HG02763 (cell line): ENCODE data around the gene ARHGEF28.

ENCODE experiments used
- ATAC-seq: cut with Tn5 transposase; IDR thresholded peaks from one replicate; pipeline ENCODE4 v1.9.1; 2021; ENCODE audit warnings: mild to moderate bottlenecking, moderate library complexity; ENCODE audit not compliant: unreplicated experiment

The ARHGEF28 gene

DNA sequence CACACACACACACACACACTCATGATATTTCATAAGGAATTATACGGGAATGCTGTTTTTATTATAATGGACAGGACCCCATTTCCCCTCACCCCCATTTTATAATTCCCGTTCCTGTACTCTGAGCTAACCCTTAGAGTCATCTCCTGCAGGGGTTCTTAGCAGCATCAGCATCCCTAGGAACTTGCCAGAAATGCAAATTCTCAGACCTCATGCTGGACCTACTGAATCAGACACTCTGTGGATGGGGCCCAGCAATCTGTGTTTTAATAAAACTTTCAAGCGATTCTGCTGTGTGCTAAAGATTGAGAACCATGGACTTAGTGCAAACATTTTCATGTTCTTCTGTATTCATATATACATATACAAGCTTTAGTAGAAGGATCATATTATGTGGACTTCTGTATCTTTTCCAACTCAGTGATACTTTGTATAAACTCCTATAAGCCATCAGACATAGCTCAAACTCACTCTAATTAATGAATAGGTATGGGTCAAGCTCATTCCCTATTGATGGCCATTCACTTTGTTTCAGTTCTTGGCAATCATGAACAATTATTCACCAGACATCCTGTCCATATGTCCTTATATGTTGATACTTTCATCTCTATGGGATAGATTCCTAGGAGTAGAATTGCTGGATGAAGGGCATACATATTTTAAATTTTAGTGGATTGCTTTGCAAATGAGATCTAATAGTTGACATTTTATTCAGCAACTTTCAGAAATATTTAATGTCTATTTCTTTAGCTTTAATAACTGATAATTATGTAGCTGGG is 65.5 kb downstream of the ARHGEF28 start:
- ATAC-seq: no peak

DNA sequence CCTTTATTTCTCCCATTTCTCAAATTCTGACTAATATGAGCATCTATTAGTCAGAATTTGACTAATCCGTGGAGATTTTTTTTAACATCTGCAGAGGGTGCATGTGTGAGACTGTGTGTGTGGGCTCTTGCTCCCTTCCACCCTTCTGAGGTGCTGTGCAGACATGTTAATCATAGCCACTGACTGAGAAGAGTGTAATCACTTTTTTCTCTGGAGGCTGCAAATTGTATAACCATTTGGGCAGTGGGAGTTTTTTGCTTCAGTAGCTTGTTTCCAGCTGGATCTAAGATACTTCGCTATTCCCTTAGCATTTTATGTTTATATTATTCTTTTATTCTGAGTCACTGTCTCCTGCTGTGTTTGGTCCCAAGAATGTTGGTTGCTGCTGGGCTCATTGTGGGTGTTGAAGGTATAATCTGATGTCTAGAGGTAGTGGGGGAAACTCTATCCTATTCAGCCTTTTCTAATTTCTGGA is 66.2 kb downstream of the ARHGEF28 start:
- ATAC-seq: no peak

DNA sequence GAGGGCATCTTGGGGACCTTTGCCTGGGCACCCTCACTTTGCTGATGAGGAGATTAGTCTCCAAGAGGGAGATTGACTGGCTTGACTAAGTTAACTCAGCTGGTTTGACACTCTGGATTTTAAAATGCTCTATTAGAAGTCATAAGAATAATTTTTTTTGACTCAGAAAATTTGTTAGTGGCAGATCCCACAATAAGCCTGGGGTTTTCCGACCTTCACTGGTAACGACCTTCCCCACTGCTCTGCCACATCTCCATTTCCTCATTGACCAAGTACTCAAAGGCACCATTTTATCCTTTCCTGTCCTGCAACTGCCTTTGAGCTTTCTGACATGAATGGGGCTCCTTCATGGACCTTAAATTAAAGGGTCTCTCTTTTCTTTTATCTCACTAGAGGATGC is 67.0 kb downstream of the ARHGEF28 start:
- no peak for ATAC-seq

DNA sequence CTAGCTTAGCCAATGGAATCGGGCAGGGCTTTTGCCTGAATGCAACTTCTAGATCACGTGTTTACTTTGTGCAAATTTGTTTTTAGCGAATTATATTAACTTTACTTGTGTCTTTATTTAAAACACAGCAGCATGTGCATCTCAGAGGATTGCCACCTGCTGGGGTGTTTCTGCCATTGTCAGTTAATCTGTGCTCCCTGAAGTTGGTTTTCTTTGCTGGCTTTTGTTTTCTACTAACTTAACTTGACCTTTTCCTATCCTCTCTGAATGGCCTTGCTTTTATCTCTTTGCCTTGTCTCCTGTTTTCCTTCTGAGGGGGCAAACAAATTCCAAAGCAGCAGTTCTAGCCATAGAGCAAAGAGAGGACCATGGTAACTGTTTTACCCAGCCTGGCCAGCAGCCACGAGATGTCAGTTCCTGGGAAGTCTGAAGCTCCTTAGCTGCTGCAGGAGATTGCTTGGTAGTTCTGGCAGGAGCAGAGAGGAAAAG is 67.6 kb downstream of the ARHGEF28 start:
- ATAC-seq: peak; percentile 13

DNA sequence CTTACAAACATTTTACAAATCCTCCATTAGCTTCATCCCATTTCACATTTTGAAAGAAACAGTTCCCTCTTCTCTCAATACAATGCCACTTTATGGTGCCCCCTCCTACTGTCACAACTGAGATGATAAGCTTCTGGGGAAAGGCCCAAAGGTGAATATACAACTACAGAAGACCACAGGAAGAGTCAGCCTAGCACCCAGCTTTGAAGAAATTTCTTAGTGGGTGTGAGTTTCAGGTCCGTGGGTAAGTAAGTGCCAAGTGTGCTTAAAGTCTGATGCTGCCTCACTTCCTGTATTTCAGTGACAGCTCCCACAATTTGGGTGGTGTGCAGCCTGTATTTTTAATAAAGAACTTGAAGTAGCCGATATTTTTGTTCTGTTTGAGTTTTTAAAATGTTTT is 68.1 kb downstream of the ARHGEF28 start:
- peak; percentile 80 for ATAC-seq

DNA sequence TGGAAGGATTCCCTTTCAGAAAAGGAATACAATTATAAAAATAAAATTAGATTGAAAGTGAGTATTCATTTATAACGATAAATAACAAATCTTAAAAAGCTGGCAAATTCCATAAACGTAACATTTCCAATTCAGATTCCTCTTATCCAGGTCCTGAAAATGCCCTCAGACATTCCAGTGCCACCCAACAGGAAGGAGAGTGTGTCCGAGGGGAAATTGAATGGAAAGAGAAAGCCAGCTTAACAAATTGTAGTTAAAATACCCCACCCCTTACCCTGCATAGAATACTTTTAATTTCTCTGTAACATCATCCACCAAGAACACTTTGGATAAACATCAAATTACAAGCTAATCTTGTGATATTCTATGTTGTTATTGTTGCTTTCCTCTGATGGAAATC is 72.0 kb downstream of the ARHGEF28 start:
- ATAC-seq: no peak

DNA sequence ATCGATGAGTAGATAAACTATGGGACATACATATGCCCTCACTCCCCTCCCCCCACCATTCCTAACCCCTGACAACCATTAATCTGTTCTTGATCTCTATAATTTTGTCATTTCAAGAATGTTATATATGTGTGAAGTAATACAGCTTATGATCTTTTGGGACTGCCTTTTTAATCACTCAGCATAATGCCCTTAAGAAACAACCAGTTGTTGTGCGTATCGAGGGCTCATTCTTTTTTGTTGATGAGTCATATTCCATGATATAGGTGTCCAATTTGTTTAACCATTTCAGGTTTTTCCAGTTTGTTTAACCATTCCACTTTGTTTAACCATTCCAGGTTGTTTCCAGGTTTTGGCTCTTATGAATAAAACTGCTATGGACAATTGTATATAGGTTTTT is 75.6 kb downstream of the ARHGEF28 start:
- no peak for ATAC-seq

DNA sequence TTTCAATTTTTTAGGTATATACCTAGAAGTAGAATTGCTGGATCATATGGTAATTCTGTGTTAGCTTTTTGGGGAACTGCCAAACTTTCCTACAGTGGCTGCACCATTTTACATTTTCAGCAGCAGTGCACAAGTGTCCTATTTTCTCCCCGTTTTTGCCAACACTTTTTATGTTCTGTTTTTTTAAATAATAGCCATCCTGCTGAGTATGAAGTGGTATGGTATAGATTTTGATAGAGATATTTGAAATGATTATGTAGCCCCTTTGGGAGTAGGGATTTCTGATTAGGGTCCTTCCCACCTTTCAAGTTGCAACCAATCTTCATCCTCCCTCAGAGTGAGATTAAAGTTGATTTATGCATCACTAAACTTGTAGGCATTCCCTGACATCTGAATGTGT is 76.5 kb downstream of the ARHGEF28 start:
- no peak for ATAC-seq

DNA sequence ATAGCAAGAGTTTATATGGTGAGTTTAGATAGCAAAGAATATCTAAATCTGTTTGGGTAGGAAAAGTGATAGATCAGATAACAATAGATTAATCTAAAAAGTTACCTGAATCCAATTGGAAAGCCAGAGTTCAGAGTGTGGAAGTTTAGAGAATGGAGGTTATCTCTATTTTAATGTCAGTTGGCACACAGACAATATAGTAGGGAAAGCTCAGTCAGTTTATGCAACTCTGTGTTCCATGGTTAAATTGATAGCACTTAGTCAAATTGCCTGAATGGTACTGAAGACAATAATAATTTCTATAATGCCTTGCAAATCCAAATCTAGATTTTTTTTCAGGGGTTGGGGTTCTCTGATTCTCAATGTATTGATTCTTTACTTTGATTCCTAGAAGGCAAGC is 77.0 kb downstream of the ARHGEF28 start:
- ATAC-seq: no peak

DNA sequence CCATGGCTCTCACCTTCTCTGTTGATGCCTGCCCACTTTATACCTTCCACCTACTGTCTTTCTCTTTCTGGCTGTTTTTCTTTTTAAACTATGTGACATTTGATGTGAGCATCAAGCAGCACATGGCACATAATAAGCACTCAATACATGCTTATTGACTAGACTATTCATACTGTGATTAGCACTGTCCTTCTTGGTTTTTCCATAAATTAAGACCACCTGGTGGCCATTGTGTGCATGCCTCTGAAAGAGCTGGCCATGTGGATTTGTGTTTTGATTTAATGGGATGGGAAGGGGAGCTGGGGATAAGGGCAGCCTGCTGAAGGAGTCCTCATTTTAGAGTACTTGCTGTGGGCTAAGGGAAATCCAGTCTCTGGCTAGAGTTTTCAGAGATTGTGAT is 79.4 kb downstream of the ARHGEF28 start:
- ATAC-seq: no peak

DNA sequence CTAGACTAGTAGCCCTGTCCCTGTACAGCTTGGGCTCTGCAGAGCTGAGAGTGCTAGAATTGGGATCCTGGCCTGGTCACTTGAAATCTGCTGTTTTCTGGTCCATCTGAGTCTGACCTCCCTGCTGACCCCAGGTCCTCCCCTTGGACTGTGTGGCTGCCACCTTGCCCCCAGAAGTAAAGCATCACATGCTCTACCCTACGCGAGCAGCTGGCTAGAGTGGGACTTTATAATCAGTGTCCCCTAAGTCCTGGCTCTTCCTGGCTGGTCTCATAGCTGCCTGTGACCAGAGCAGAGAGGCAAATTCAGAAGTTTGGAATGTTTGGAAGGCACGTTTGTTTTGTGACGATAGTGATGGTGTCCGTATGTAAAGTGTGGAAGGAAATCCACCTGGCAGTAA is 81.0 kb downstream of the ARHGEF28 start:
- no peak for ATAC-seq

DNA sequence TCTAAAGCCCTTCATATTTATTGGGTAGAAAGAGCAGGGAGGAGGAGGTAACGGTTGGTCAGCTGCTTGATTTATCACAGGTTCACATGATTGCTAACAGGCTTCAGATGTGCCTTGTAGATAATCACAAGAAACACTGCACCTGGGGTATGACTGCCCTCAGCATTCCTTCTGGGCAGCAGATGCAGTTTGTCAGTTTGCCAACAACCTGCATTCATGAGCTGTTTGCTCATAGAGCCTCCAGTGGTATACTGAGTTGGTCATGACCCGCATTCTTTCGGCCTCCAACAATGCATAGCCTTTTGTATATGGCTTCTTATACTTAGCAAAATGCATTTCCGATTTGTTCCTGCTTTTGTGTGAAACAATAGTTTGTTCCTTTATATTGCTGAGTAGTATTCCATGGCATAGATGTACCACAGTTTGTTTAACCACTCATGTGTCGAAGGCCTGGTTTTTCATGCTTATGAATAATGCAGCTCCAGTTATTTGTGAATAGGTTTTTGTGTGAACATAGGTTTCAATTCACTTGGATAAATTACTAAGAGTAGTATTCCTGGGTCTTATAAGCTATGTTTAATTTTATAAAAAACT is 83.6 kb downstream of the ARHGEF28 start:
- no peak for ATAC-seq

DNA sequence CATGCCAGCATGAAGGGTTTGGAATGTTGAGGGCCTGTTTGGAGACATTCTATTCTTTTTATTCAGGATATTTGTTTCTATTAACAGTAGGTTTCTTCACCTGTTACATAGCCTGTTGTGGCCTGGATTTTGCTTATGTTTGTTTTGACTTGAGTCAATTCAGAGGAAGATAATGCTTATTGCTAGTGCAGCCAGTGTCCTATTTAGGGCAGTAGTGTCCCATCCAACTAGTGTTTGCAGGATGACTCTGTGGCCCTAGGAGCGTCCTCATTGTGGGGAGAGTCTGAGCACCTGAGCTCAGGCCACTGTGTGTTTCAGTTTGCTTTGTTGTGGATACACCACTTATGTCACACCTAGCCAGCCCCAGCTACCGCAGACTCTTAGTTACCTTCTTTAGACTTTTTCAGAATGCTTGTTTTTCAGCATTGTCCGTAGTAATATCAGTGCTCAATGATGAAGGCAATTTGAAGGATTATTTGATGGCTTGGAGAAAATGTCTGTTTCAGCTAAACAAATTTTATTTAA is 90.3 kb downstream of the ARHGEF28 start:
- no peak for ATAC-seq

DNA sequence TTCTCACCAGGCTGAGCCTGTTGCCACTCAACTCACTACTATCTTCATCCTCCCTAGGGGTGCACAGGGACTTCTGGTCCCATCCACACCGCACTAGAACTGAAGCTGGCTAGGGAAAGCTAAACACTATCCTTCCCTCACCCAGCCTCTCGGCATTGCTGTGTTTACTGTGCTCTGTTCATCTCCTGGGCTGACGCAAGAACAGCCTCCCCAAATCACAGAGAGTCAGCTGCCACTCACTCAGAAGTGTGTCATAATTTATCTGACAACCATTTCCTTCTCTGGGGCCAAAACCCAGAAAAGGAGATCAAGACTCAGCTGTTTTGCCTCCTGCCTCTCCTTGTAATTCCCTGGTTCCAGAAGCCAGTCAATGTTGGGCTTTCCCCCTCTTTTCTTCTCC is 92.8 kb downstream of the ARHGEF28 start:
- no peak for ATAC-seq

DNA sequence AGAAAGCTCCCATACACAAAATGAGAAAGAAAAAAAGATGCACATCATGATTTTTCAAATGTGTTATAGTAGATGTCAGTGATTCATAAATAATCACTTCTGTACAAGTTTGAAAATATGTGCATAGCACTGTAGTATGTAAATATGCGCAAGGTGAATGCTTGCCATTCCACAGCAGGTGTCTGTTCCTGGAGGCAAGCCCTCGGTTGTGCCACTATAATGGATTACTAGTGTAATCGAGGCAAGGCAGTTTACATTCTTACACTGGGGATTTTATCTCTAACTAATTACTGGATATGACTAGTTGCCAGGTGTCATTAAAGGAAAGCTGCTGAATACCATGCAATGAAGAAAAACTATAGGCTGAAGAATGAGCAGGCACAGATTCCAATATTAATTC is 93.6 kb downstream of the ARHGEF28 start:
- no peak for ATAC-seq

DNA sequence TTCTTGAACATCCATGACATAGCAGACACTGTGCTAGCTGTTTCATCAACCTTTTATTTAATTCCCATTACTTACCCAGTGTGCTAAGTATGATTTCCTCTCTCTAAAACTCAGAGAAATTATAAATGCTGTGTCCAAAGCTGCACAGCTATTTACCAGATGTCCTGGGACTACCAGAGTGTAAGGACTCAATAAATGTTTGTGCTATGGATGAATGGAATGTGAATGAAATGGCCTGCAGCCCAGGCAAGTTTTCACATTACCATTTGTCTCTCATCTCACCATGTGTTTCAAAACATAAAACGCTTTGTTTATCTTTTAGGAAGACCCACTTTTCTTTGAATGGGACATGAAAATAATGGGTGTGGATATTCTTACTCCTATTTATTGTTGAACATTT is 96.2 kb downstream of the ARHGEF28 start:
- no peak for ATAC-seq

DNA sequence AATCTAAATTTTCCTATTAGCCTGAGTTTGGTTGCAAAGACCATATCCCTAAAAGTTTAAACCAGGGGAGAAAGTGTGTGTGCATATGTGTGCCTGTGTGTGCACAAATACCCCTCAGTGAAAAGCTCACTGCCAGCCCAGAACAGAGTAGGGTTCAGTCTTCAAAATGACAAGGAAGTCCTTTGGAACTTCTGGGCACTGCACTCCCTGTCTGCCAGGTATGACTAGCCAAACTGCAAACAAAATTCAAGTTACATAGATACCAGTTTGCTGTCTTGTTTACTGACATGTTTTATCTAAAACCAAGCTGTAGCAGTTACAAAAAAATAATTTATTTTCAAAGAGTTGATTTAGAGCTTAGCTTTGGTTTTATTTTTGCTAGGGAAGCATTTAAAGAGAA is 100.1 kb downstream of the ARHGEF28 start:
- ATAC-seq: no peak

DNA sequence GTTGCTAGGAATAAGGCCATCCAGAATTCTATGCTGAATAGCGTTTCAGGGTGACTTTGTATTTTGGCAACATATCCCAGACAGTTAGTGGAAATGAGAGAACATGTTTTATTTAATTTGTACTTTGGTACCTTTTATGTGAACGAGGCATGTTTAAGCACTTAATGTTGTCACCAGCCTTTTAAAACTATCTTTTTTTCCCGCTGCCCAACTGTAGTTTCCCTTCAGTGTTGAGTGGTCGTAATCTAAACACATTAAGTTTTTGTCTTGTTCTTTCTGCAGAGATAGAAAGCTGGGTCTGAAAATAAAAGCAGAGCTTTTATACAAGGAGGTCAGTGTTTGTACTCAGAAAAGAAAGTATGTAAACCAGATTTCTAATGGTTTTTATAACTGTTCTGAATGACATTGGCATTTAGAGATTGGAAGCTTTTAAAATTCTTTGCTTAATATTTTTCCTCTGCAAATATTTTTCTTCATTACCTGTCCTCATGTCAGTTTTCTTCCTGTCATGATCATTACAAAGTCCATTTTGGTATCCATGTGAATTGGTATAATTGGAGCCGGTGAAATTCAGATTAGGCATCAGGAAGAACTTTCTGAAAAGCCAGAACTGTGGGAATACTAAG is 100.7 kb downstream of the ARHGEF28 start:
- no peak for ATAC-seq

DNA sequence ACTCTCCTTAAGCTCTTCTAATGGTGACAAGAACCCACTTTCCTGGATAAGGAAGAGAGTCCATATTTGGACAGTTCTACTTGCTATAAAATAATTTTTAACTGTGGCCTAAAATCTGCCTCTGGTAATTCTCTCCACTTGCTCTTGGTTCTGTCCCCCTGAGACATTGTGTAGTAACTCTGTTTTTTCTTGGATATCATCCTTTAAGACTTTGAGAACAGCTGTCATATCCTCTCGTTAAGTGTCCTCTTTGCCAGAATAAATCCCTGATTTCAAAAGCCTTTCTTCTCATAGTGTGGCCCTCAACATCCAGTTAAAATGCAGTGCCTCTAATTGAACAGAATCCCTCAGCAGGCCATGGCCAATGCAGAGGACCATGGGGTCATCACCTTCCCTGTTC is 101.5 kb downstream of the ARHGEF28 start:
- ATAC-seq: no peak

DNA sequence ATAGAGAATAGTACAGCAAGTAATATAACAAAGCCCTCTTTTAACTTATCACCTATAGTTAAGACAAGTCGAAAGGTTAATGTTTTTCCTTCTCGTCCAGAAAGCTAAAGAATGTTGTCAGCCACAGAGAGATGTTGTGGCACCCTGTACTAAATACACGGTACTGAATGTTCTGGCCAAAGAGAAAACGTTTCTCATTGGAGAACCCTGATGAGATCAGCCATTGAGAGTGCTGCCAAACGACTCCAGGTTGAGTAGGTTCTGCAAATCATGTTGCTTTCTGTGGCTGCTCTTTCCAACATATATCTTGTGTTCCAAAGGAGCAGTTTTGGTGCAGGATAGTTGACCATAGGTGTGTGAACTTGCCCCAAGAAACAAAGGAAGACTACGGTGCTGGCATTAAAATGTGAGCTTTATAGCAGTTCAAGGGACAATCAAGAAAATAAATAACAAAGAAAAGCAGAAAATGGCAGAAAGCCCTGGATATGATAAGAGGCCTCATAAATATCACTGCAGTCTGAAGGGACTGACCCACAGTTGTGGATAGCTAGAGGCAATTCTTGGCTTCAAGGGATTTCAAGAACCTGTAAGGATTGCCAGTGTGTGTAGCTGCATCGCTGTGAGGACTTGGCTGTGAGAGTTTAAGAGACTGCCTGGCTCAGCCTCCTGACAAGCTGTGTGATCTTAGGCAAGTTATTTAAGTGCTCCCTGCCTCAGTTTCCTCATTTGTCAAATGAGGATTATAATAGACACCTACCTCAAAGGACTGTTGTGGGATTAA is 102.7 kb downstream of the ARHGEF28 start:
- no peak for ATAC-seq

DNA sequence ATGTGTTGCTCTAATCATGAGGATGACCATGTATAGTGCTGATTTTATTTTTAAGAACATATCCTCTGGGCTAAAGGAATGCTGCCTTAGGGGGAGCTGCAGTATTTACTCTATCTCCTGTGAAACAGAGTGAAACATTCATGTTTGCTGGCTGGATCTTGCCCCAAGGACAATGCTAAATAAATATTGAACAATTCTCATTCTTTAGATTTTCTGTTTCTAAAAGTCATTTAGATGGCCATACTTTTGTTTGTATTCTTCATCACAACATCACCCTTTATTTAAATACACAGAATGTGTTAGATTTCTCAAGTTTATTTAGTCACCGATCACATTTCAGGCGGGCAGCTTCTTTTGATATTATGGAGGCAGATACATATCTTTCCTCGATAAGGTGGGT is 103.3 kb downstream of the ARHGEF28 start:
- ATAC-seq: no peak
